Vagina (tissue), 2 donors: ENCODE measurements around the gene LRRC74A.

Experiments
- POLR2A ChIP-seq, 2 donors: fragments of 450-650 bp; IDR thresholded peaks; one replicate each; pipeline ENCODE4 v1.6.1; 2017; ENCODE audit warnings: antibody characterized with exemption in 2 of 2, mild to moderate bottlenecking in 2 of 2, moderate library complexity in 2 of 2
- TF ChIP-seq, protein P1 (sequence below), 3 experiments: fragments of 450-650 bp in 2 of 3; fragments of 200-600 bp in 1 of 3; sonication (generic) in 1 of 3; IDR thresholded peaks; one replicate each; pipeline ENCODE4 v1.5.1; 2017 to 2019; ENCODE audit warnings: antibody characterized with exemption in 3 of 3, mild to moderate bottlenecking in 2 of 3, moderate library complexity in 2 of 3

DNA sequence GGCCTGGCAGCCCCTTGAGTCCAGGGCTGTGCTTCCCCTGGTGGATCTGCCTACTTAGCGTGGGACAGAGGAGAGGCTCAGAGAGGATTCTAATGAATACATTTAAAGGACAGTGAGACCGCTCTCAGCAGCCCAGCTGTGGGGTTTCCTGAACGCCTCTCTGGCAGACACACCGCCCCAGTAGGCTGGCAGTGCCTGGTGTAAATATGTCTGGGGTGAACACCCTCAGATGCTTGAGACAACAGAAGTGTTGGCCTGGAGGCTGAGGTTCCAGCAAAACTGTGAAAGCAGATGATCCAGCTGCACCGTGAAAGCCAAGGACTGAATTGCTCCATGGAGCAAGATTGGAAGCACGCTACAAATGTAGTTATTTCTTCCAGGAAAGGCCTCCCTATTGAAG, 55.1 kb downstream of the LRRC74A start:
- TF ChIP-seq, protein P1, sequence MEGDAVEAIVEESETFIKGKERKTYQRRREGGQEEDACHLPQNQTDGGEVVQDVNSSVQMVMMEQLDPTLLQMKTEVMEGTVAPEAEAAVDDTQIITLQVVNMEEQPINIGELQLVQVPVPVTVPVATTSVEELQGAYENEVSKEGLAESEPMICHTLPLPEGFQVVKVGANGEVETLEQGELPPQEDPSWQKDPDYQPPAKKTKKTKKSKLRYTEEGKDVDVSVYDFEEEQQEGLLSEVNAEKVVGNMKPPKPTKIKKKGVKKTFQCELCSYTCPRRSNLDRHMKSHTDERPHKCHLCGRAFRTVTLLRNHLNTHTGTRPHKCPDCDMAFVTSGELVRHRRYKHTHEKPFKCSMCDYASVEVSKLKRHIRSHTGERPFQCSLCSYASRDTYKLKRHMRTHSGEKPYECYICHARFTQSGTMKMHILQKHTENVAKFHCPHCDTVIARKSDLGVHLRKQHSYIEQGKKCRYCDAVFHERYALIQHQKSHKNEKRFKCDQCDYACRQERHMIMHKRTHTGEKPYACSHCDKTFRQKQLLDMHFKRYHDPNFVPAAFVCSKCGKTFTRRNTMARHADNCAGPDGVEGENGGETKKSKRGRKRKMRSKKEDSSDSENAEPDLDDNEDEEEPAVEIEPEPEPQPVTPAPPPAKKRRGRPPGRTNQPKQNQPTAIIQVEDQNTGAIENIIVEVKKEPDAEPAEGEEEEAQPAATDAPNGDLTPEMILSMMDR (IDR thresholded peaks at IDR 0.05): no peak
- no peak for TF ChIP-seq POLR2A (IDR thresholded peaks at IDR 0.05)
